GM19193 (cell line): ENCODE results near the gene NUDCD2.

ENCODE experiments used
- POLR2A ChIP-seq: IDR thresholded peaks from 4 replicates; pipeline ENCODE4 v1.6.1; 2011; ENCODE audit not compliant: insufficient read depth, insufficient read length; ENCODE audit errors: extremely low read depth

The NUDCD2 gene

DNA sequence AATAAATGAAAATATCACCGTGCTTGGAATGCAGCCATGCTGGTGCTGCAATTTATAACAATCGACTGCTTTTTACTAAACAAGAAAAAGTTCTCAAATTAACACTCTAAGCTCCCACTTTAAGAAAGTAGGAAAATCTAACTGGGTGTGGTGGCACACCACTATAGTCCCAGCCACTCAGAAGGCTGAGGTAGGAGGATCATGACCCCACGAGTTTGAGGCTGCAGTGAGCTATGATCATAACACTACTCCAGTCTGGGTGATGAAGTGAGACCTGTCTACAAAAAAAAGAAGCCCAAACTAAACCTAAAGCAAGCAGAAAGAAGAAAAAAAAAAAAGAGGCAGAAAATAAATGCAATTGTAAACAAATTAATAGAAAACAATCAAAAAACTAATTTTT, 12.0 kb downstream of the NUDCD2 start:
- TF ChIP-seq POLR2A = no peak

DNA sequence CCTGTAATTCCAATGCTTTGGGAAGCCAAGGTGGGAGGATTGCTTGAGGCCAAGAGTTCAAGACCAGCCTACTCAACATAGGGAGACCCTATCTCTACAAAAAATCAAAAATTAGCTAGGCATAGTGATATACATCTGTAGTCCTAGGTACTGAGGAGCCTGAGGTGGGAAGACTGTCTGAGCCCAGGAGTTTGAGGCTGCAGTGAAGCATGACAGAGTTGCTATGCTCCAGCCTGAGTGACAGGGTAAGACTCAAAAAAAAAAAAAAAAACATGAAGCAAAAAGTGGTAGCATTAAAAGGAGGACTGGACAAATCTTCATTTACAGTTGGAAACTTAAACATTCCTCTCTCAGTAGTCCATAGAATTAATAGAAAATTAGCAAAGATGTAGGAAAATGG, 12.7 kb downstream of the NUDCD2 start:
- TF ChIP-seq POLR2A = no peak

GRCh38 chr5:163445345-163445744, 14.6 kb downstream of the NUDCD2 start:
- TF ChIP-seq POLR2A = no peak

- TF ChIP-seq POLR2A = no peak
Observed at GRCh38 chr5:163444526-163444925, 15.4 kb downstream of the NUDCD2 start.

- TF ChIP-seq POLR2A = no peak
Observed at GRCh38 chr5:163440954-163441353, 18.9 kb downstream of the NUDCD2 start.

- TF ChIP-seq POLR2A = no peak
Observed at GRCh38 chr5:163439092-163439425, 20.8 kb downstream of the NUDCD2 start.

GRCh38 chr5:163437309-163438182, 22.4 kb downstream of the NUDCD2 start, which contains the start of gene CCNG1:
Gene CCNG1 (plus strand): TSS chr5:163437595. CDS start chr5:163439257, 1,662 bp downstream.
- TF ChIP-seq POLR2A = peak; percentile 99

DNA sequence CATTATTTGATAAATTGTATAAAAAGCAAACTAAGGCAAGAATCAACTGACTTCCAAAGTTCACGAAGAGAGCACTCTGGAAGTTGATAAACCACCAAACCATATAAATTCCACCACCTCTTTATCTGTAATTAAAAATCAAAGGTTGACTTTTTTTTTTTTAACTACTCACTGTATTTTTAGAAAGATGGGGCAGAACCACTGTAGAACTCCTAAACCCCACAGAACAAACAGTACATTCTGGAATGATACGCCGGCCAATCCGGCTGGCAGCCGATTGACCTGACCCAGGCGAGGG, 22.9 kb downstream of the NUDCD2 start:
- peak; percentile 77 for TF ChIP-seq POLR2A

DNA sequence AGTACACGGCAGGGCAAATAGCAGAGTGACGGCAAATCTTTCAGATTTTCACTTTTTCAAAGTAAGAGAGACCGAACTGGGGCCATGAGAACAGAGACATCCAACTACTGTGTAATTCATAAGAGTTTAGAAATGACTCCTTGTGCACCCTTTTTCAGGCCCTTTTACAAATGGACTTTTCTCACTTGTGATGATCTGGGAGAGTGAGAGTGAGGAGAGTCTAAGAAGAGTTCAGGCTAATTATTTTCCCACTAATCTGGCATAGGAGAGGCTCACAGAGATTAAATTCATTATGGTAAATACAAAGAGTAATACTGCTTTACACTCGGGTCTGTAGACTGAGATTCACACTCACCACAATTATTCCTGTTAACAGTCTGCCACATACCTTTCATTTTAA, 23.4 kb downstream of the NUDCD2 start:
- TF ChIP-seq POLR2A = no peak

GRCh38 chr5:163434401-163434866, 25.5 kb downstream of the NUDCD2 start:
- TF ChIP-seq POLR2A = no peak

- TF ChIP-seq POLR2A = no peak
Observed at GRCh38 chr5:163433271-163433670, 26.6 kb downstream of the NUDCD2 start.

DNA sequence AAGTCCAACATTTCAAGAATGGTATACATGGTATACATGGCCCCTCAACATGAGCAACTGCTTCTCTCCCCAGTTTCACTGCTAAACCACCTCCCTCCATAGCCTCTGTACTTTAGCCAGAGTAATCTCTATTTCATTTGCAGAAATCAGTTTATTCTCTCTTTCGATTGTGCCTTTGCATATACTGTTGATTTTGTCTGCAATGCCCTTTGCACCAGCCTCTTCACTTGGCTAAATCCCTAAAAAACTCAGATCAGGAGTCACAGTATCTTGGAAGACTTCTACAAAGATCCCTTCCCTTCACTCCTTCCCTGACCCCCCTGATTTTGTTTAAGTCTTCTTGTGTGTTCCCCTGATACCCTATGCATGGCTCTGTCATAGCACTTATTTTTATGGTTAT, 27.4 kb downstream of the NUDCD2 start:
- TF ChIP-seq POLR2A = no peak

- TF ChIP-seq POLR2A = no peak
Observed at GRCh38 chr5:163424836-163425235, 35.1 kb downstream of the NUDCD2 start.

DNA sequence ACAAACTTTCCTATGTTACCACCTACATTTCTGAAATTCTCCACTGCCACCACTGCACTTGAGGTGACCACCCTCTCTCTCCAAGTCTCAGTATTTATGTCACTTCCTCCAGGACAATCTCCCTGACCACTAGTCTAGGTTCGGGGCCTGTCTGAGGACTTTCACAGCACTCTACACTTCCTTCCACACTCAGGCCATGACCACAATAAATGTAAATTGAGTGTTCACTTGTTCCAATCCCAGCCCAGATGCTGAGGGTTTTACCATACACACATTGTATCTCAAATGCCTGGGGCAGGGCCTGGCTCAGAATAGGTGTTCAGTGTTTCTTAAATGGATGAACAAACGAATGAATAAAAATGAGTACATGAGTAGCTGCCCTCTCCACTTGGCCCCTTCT, 49.4 kb downstream of the NUDCD2 start:
- TF ChIP-seq POLR2A = no peak

- TF ChIP-seq POLR2A = no peak
Observed at GRCh38 chr5:163409384-163409783, 50.5 kb downstream of the NUDCD2 start.

- no peak for TF ChIP-seq POLR2A
Observed at GRCh38 chr5:163408311-163408923, 51.5 kb downstream of the NUDCD2 start.
